HG03060 (cell line): ENCODE results near the gene ZNF541.
"Not testable (repeated sequence)": the region's sequence is repeated elsewhere in the genome, so short reads cannot be mapped to it uniquely, and the experiment has no call there.

Experiments
- ATAC-seq: cut with Tn5 transposase; IDR thresholded peaks from one replicate; pipeline ENCODE4 v1.9.1; 2021; ENCODE audit warnings: low read depth, moderate number of reproducible peaks; ENCODE audit not compliant: unreplicated experiment

Gene ZNF541

DNA sequence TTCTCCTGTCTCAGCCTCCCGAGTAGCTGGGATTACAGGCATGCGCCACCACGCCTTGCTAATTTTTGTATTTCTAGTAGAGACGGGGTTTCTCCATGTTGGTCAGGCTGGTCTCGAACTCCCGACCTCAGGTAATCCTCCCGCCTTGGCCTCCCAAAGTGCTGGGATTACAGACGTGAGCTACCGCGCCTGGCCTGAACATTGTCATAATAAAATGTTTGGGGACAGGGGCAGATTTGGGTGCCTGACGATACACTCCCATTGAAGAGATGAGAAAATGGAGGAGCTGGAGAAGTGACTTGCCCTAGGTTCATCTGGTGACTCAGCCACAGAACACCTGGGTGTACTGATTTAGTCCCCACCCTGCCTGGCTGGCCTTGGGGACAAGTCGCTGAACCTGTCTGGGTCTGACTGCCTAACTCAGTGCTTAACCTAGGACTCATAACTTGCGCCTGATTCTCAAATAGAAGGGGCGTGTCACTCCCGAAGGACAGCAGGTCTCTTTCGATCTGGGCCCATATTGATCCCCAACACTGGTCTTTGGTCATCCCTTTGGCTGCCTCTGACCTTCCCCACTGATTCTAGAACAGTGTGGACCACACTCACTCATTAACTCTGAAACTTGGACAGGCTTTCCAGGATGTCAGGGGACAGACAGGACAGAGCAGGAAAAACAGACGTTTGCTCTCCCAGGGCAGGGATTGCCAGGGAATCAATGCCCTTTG lies 28.4 kb upstream of the ZNF541 start:
- ATAC-seq, result no peak

DNA sequence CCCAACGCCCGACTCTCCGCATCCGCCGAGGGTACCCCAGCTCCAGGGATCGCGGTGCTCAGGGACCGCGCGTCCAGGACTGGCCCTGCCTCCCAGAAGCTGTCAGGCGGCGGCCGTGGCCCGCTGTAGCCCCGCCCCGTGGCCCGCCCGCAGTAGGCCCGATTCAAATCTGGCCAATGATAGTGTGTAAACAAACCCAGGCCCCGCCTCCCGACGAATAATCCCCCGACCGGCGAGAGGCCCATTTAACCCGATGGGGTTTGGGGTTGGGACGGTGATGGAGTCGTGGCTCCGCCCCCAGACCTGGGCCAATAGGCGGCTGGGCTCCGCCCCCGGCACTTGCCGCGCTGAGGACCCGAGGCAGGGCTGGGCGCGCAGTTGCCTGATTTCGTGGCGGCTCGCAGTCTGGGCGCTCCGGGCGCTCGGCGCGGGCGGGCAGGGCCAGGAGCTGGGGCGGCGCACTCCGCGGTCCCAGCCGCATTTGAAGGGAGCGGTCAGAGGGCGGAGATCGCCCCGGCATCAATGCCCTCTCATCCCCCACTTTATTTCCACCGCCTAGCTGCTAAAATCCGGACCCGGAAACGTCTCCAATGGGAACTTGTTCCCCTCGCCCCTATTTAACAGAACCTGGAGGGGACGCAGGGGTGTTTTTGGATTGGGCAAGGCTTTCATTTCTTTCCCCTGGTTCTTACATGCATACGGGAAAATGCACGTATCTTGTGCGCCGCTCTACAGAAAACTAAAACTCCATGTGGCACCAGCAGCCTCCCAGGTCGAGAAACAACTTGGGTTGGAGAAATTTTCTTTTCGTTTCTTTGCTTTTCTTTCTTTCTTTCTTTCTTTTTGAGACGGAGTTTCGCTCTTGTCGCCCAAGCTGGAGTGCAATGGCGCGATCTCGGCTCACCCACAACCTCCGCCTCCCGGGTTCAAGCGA lies 27.6 kb upstream of the ZNF541 start:
- peak; percentile 85 for ATAC-seq

DNA sequence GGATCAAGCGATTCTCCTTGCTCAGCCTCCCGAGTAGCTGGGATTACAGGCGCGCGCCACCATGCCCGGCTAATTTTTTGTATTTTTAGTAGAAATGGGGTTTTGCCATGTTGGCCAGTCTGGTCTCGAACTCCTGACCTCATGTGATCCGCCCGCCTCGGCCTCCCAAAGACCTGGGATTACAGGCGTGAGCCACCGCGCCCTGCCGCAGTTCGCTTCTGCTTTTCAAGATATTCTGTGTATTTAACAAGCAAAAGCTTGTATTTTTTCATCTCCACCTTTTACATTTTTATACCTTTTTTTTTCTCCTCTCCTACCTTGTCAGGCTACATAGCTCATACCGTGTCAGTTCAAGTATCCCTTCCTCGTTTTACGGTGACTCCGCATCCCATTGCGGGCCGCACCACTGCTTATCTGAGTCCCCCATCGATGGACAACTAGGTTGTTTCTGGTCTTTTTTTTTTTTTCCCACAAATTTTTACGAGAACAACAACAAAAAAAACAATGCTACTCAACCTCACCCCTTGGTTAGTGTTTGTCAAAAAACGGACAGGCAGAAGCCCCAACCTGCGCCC lies 26.8 kb upstream of the ZNF541 start:
- not testable (repeated sequence) for ATAC-seq

DNA sequence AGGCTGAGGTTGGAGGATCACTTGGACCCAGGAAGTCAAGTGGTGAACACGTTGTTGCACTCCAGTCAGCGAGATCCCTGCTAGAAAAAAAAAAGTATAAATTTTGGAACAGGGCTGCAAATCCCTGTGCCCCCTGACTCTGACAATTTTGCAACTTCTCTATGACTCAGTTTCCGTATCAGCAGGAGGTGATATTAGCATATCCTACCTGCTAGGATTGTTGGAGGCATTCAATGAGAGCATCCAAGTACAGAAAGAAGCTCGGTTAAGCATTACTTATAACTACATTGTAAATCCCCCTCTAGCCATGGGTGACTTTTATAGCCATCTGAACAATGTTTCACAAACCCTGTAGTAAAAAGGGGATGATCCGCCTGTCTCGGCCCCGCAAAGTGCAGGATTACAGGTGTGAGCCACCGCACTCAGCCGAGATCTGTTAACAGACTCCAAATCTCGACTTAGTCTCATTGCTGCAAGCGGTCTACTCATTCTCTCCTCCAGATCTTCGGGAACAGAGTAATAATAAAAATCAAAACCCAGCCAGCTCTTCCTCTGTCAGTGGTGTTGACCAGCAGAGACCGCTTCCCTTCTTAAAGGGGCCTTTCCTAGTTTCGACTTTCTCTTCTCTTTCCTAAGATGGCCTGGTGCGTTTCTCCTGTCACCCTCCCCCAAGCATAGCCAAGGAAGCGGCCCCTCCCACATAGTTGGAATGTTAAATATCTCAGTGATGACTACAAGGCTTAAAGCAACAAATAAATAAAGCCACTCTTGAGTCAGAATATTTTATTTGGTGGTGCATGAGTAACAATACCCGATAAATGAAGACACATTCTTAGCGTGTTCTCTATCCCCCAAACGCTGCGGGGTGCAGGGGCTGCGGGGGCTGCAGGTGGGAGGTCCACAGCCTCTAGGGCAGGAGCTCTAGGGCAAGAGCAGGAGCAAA lies 25.7 kb upstream of the ZNF541 start:
- no peak for ATAC-seq

DNA sequence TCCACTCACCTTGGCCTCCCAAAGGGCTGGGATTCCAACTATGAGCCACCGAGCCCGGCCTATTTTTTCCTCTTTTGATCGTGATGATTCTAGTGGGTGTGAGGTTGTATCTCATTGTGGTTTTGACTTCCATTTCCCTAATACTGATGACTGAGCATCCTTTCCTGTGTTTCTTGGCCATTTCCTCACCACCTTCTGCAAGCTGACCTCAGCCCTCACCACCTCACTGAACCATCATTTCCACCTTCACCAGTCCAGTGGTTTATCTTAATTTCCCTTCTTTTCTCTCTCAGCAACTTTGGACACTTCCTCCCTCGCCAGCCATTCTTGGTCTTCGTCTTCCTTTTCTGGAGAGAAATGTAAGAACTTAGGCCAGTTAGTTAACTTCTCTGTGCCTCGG lies 23.0 kb upstream of the ZNF541 start:
- no peak for ATAC-seq

DNA sequence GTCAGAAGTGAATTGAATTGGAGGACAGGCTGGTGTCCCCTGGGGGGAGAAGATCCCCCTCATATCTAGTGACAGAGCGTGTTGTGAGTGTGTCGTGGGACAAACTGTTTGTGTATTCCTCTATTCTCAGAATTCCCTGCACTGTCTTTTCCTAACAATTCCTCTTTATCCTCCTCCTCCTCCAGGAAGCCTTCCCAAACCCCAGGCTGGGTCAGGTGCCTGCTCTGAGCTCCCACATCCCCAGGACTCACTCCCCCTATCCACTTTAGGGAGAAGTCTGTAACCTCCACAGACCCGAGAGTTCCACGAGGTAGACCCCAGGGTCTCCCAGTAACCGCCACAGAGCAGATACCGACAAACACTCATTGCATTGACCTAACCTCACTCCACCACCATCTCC lies 20.9 kb upstream of the ZNF541 start:
- ATAC-seq, result no peak

DNA sequence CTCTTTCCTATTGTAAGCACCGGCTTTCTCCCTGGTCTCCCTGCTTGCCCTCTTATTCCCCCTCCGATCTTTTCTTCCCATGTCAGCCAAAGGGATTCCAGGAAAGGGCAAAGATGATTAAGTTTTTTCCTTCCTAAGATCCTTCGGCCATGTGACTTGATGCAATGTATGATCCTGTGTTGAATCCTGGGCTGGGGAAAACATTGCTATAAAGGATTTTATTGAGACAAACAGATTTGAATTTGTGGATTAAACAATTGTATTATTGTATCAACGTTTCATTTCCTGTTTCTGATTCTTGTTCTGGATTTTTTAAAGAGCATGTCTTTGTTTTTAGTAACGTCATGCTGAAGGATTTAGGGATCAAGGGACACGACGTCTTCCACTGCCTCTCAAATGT lies 16.9 kb upstream of the ZNF541 start:
- ATAC-seq, result no peak

DNA sequence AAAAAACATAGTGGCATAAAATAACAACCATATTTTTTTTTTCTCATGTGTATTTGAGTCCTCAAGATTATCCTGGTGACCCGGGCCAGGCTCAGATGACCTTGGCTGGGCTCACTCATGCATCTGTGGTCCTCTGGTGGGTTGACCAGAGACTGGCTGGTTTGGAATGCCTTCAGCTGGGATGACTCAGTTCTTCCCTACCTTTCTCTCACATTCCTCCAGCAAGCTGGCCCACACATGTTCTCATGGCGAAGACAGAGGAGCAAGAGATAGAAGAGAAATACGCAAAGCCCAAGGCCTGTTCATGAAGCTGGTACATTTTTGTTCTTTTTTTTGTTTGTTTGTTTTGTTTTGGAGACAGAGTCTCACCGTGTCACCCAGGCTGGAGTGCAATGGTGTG lies 14.3 kb upstream of the ZNF541 start:
- ATAC-seq, result no peak

DNA sequence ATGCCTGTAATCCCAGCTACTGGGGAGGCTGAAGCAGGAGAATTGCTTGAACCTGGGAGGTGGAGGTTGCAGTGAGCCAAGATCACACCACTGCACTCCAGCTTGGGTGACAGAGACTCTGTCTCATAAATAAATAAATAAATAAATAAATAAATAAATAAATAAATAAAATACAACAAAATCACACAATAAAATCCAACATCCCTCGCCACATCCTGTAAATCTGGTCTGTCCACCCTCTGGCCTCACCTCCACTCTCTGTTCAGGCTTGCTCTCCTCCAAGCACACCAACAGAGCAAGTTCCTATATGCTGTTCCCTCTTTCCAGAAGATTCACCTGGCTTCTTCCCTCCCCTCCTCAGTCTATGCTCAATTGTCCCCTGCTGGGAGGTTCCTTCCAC lies 10.2 kb upstream of the ZNF541 start:
- not testable (repeated sequence) for ATAC-seq

DNA sequence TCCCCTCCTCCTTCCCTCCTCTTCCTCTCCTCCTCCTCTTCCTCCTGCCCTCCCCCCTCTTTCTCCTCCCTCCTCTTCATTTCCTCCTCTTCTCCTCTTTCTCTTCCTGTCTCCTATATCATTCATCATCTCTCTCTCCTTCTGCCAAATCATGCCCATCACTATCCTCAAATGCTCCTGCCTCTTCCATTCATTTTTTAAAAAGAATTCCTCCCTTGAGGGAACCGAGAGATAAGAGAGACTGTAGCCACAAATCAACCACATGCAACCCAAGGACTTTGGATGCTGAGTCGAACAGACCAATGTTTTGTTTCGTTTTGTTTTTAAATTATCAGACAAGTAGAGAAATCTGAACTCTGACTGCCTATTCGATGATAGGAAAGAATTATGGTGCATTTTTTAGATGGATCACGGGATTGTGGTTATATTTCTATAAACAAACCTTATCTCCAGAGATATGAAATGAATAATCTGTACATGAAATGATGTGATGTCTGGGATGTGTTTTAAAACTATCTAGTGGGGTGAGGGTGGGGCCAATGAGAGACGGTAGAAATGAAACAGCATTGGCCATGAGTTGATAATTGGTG lies 9.5 kb upstream of the ZNF541 start:
- no peak for ATAC-seq

DNA sequence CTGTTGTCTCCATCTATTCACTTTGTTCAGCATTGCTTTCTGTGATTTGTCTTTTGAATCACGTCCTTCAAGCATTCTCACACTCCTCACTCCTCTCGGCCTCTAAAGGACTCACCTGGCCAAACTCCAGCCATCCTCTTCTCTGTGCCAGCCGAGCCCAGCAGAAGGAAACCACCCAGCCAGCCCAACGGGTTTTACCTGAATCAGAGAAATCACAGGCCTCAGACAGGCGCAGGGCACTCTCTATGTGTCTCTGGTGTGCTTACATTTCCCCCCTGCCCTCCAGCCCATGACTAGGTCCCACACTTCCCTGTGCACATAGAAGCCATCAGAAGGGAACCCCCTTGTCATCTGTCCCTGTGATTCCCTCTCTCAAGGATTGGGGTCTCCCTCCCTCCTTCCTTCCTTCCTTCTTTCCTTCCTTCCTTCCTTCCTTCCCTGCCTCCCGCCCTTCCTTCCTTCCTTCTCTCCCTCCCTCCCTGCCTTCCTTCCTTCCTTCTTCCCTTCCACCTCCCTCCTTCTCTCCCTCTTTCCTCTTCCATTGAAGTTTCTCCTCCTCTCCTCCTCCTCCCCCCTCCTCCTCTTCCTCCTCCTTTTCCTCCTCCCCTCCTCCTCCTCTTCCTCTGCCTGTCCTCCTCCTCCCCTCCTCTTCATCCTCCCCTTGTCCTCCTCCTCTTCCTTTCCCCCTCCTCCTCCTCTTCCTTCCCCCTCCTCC lies 8.8 kb upstream of the ZNF541 start:
- ATAC-seq, result no peak

DNA sequence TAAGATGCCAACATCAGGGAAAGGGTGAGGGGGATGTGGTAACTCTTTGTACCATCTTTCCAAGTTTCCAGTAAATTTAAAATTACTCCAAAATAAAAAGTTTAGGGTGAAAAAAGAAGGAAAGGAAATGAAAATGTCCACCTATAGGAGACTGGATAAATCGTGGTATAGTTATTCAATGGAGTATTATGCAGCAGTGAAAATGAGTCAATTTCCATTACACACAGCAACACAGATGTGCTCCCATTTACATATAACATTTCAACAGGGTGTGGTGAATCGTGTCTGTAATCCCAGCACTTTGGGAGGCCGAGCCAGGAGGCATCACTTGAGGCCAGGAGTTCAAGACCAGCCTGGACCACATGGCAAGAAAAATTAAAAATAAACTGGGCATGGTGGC lies 7.4 kb upstream of the ZNF541 start:
- ATAC-seq, result no peak

DNA sequence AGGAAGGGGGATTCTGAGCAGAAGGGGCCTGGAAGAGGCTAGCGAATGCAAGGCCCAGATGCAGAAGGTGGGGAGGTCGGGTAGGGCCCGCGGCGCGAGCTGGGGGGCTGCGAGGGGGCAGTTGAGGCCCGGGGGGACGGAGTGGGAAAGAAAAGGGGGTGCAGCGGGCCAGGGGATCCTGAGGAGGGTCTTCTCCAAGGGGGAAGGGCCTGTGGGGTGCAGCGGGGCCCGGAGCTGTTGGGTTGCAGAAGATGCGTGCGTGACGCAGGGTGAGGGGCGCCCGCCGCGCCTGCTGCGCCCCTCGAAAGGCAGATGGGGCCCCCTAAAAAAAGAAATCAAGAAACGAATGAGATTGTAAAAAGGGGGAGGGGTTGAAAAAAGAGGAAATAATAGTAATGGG lies 313 bp downstream of the ZNF541 start:
- no peak for ATAC-seq

DNA sequence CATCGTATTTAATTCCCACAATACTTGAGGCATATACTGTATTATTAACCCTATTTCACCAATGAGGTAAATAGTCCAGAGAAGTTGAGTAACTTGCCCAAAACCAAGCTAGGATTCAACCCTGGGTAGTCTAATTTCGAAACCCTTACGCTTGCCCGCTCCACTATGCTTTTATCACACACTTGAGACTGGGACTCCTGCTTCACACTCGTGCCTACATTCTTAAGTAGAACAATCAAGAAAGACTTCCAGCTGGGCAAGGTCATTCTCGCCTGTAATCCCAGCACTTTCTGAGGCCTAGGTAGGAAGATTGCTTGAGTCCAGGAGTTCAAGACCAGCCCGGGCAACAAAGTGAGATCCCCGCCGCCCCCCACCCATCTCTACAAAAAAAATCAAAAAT lies 3.6 kb downstream of the ZNF541 start:
- no peak for ATAC-seq

DNA sequence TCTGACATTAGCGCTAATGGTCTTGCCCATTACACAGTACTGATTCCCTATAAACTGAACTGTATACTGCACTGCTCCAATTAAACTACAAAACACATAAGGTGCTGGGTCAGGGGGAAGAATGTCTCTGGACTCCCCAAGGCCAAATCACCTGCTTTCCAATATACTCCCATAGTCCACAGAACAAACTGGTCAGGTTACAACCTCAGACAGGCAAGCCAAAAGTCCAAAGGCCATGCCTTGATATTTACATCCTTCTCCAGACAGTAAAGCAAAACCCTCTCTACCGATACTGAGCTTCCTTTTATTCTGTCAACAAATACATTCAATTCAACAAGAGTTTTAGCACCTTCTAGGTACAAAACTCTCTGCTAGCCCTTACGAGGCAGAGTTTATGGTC lies 8.9 kb downstream of the ZNF541 start:
- ATAC-seq, result no peak

DNA sequence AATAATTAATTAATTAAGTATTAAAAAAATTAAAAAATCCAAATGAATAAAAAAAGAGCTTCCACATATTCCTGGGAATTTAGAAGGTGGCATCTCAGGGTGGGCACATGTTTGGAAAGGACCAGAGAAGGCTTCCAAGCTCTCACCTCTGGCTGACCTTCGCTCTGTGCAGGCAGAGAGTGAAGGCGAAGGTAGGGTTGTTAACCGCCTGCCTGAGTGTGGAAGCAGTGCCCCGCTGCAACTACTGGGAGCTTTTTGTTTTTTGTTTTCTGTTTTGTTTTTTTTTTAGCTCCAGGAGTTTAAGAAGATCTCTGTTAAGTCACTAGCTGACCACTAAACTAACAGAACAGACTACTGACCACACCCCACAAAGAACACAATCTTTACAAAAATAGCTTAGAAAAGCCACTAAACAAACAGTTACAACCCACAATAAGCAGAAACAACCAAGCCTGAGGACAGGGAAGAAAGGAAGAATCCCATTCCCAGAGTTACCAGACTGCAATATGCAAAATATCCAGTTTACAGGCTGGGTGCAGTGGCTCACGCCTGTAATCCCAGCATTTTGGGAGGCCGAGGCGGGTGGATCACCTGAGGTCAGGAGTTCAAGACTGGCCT lies 11.4 kb downstream of the ZNF541 start:
- ATAC-seq, result no peak

DNA sequence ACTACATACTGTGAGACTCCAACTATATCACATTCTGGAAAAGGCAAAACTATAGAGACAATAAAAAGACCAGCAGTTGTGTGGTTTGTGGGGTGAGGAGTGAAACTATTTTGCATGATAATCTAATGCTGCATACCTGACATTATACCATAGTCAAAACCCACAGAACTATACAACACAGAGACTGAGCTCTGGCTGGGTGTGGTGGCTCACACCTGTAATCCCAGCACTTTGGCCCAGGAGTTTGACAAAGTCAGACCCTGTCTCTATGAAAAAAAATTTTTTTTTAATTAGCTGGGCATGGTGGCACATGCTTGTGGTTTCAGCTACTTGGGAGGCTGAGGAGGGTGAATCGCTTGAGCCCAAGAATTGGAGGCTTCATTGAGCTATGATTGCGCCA lies 11.9 kb downstream of the ZNF541 start:
- no peak for ATAC-seq

DNA sequence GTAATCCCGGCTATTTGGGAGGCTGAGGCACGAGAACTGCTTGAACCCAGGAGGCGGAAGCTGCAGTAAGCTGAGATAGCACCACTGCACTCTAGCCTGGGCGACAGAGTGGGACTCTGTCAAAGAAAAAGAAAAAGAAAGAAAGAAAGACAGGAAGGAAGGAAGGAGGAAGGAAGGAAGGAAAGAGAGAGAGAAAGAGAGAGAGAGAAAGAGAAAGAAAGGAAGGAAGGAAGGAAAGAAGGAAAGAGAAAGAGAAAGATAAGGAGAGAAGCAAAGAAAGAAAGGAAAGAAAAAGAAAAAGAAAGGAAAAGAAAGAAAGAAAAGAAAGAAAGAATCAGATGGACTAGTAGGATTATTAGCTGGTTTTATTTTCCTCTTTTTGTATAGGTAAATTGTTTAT lies 22.8 kb downstream of the ZNF541 start:
- ATAC-seq, result no peak

DNA sequence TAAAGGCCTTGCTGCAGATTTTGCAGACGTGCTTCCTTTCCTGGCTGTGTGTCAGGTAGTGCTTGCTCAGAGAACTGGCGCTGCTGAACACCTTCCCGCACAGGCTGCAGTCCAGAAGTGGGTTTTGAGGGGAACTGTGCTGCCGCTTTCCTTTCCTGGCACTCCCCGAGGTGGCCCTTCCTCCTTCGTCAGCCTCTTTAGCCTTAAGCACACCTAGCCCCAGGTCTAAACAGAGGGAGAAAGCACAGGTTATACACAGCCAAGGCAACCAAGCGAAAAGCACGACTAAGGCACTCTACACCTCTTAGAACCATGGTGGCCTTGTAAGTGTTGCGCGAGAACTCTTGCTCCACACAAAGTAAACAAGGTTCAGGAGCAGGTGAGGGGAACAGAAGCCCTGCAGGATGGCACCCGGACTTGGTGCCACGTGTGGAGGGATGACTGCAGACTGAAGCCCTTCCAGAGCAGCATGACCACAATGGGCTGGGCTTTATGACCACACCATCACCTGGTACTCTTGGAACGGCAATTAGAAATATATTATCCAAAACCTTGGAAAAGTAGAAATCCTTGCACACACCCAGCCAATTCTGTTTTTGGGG lies 23.6 kb downstream of the ZNF541 start:
- no peak for ATAC-seq
